HEK293 (cell line): Measurements from ENCODE around the gene TK1.
A peak's percentile ranks its signal among the peaks of the same experiment; 100 is the strongest.
"Not testable (repeated sequence)": the region's sequence is repeated elsewhere in the genome, so short reads cannot be mapped to it uniquely, and the experiment has no call there.

ENCODE experiments used
- CTCF ChIA-PET: fragments of 350-600 bp; formaldehyde crosslinking; extraction: SDS; loops from one replicate; lab custom pipeline; 2021; ENCODE audit warnings: antibody characterized with exemption; lab: Yijun Ruan, JAX
- POLR2A ChIA-PET: fragments of 300-600 bp; formaldehyde crosslinking; extraction: SDS; loops from one replicate; lab custom pipeline; 2020; ENCODE audit warnings: antibody characterized with exemption, inconsistent platforms; lab: Yijun Ruan, JAX
- H3K27ac ChIP-seq: fragments of 200-500 bp; sonication (Bioruptor generic); 2 replicates; pipeline ENCODE4 v1.5.1; 2014; ENCODE audit warnings: low read depth, low read length, control low read depth, inconsistent platforms; ENCODE audit errors: extremely low read depth
- H3K36me3 ChIP-seq, 2 experiments: fragments of 200-500 bp in 1 of 2; sonication (Bioruptor generic) in 1 of 2; 1 replicate in 1 of 2; 2 replicates in 1 of 2; pipeline ENCODE4 v1.5.1; 2014 to 2017; ENCODE audit warnings: inconsistent platforms in 2 of 2, low read length in 2 of 2; ENCODE audit not compliant: control insufficient read depth in 2 of 2, insufficient read depth in 1 of 2
- H3K4me1 ChIP-seq: fragments of 200-500 bp; sonication (Bioruptor generic); 2 replicates; pipeline ENCODE4 v1.5.1; 2014; ENCODE audit warnings: mild to moderate bottlenecking, low read length, inconsistent platforms; ENCODE audit not compliant: control insufficient read depth, insufficient read depth
- H3K4me3 ChIP-seq: 2 replicates; pipeline ENCODE4 v1.5.1; 2011; ENCODE audit warnings: low read depth, mild to moderate bottlenecking, control low read depth, low read length, moderate library complexity
- H3K9me3 ChIP-seq: fragments of 200-500 bp; sonication (Bioruptor generic); 2 replicates; pipeline ENCODE4 v1.5.1; 2014; ENCODE audit warnings: low read depth, low read length, inconsistent platforms; ENCODE audit not compliant: control insufficient read depth, insufficient read depth
- GLI4 ChIP-seq: fragments of 450-650 bp; formaldehyde crosslinking; IDR thresholded peaks from 2 replicates; pipeline ENCODE4 v1.5.1; 2016; ENCODE audit warnings: missing biosample characterization, missing genetic modification characterization
- GLIS2 ChIP-seq: fragments of 450-650 bp; formaldehyde crosslinking; IDR thresholded peaks from 2 replicates; pipeline ENCODE4 v1.5.1; 2016; ENCODE audit warnings: missing biosample characterization, missing genetic modification characterization
- HOXC10 ChIP-seq: sonication (generic); formaldehyde crosslinking; IDR thresholded peaks from 2 replicates; pipeline ENCODE4 v1.8.1; 2023; ENCODE audit warnings: mild to moderate bottlenecking, missing genetic modification reagents
- KLF8 ChIP-seq: fragments of 450-650 bp; formaldehyde crosslinking; IDR thresholded peaks from 2 replicates; pipeline ENCODE4 v1.5.1; 2016; ENCODE audit warnings: missing biosample characterization, missing genetic modification characterization
- KLF9 ChIP-seq: fragments of 450-650 bp; formaldehyde crosslinking; IDR thresholded peaks from 2 replicates; pipeline ENCODE4 v1.5.1; 2016; ENCODE audit warnings: missing biosample characterization, missing genetic modification characterization, low read depth
- SP3 ChIP-seq: fragments of 450-650 bp; formaldehyde crosslinking; IDR thresholded peaks from 2 replicates; pipeline ENCODE4 v1.5.1; 2016; ENCODE audit warnings: missing biosample characterization, missing genetic modification characterization
- TF ChIP-seq, protein P1 (sequence below): fragments of 450-650 bp; formaldehyde crosslinking; IDR thresholded peaks from 2 replicates; pipeline ENCODE4 v1.5.1; 2016; ENCODE audit warnings: missing biosample characterization, missing genetic modification characterization
- TF ChIP-seq, protein P2 (sequence below): fragments of 450-650 bp; formaldehyde crosslinking; IDR thresholded peaks from 2 replicates; pipeline ENCODE4 v1.5.1; 2016; ENCODE audit warnings: missing biosample characterization, missing genetic modification characterization
- TF ChIP-seq, protein P3 (sequence below): fragments of 450-650 bp; formaldehyde crosslinking; IDR thresholded peaks from 2 replicates; pipeline ENCODE4 v1.5.1; 2016; ENCODE audit warnings: missing biosample characterization, missing genetic modification characterization

Gene TK1

DNA sequence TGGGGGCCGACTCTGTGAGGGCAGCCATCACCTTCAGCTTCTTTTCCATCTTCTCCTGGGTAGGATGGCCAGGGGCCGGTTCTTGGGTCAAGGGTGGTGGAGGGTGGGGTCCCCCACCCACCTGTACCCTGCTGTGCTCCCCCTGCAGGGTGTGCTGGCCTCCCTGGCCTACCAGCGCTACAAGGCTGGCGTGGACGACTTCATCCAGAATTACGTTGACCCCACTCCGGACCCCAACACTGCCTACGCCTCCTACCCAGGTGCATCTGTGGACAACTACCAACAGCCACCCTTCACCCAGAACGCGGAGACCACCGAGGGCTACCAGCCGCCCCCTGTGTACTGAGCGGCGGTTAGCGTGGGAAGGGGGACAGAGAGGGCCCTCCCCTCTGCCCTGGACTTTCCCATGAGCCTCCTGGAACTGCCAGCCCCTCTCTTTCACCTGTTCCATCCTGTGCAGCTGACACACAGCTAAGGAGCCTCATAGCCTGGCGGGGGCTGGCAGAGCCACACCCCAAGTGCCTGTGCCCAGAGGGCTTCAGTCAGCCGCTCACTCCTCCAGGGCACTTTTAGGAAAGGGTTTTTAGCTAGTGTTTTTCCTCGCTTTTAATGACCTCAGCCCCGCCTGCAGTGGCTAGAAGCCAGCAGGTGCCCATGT is 15.1 kb downstream of the TK1 start:
- not testable (repeated sequence) for H3K9me3 ChIP-seq
- TF ChIP-seq, protein P1, sequence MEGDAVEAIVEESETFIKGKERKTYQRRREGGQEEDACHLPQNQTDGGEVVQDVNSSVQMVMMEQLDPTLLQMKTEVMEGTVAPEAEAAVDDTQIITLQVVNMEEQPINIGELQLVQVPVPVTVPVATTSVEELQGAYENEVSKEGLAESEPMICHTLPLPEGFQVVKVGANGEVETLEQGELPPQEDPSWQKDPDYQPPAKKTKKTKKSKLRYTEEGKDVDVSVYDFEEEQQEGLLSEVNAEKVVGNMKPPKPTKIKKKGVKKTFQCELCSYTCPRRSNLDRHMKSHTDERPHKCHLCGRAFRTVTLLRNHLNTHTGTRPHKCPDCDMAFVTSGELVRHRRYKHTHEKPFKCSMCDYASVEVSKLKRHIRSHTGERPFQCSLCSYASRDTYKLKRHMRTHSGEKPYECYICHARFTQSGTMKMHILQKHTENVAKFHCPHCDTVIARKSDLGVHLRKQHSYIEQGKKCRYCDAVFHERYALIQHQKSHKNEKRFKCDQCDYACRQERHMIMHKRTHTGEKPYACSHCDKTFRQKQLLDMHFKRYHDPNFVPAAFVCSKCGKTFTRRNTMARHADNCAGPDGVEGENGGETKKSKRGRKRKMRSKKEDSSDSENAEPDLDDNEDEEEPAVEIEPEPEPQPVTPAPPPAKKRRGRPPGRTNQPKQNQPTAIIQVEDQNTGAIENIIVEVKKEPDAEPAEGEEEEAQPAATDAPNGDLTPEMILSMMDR (tag by site-specific recombination) = 0 out of 2 replicates have a peak, but pooled peaks have one; percentile 12
- TF ChIP-seq HOXC10 (CRISPR knock-in tag) (0 out of 2 replicates have a peak, but pooled peaks have one; percentile 59), KLF8 (peak; percentile 59), GLIS2 (tag by site-specific recombination) (peak; percentile 29)
- TF ChIP-seq, protein P2, sequence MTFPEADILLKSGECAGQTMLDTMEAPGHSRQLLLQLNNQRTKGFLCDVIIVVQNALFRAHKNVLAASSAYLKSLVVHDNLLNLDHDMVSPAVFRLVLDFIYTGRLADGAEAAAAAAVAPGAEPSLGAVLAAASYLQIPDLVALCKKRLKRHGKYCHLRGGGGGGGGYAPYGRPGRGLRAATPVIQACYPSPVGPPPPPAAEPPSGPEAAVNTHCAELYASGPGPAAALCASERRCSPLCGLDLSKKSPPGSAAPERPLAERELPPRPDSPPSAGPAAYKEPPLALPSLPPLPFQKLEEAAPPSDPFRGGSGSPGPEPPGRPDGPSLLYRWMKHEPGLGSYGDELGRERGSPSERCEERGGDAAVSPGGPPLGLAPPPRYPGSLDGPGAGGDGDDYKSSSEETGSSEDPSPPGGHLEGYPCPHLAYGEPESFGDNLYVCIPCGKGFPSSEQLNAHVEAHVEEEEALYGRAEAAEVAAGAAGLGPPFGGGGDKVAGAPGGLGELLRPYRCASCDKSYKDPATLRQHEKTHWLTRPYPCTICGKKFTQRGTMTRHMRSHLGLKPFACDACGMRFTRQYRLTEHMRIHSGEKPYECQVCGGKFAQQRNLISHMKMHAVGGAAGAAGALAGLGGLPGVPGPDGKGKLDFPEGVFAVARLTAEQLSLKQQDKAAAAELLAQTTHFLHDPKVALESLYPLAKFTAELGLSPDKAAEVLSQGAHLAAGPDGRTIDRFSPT = 0 out of 2 replicates have a peak, but pooled peaks have one; percentile 24
- TF ChIP-seq, all 188 proteins: peak for 5; not testable (repeated sequence) for 183
- not testable (repeated sequence) for H3K4me3 ChIP-seq, H3K4me1 ChIP-seq, H3K27ac ChIP-seq
- CTCF ChIA-PET = interaction anchor here (0.6 to 8.1 kb wide), 7 partner anchors 15 to 494 kb away, joined by 3 to 94 read pairs (median 5); partner anchors contain the start of genes AFMID and TK1
- POLR2A ChIA-PET = interaction anchor here (0.8 to 4.6 kb wide), 8 partner anchors 10 to 32 kb away, joined by 3 to 47 read pairs (median 6); partner anchors contain the start of genes AFMID and TK1
- peaks cover 6 to 63% of the 10 kb centered on the region in 2 experiments; a peak in 2 of 3 replicates for H3K36me3 ChIP-seq

DNA sequence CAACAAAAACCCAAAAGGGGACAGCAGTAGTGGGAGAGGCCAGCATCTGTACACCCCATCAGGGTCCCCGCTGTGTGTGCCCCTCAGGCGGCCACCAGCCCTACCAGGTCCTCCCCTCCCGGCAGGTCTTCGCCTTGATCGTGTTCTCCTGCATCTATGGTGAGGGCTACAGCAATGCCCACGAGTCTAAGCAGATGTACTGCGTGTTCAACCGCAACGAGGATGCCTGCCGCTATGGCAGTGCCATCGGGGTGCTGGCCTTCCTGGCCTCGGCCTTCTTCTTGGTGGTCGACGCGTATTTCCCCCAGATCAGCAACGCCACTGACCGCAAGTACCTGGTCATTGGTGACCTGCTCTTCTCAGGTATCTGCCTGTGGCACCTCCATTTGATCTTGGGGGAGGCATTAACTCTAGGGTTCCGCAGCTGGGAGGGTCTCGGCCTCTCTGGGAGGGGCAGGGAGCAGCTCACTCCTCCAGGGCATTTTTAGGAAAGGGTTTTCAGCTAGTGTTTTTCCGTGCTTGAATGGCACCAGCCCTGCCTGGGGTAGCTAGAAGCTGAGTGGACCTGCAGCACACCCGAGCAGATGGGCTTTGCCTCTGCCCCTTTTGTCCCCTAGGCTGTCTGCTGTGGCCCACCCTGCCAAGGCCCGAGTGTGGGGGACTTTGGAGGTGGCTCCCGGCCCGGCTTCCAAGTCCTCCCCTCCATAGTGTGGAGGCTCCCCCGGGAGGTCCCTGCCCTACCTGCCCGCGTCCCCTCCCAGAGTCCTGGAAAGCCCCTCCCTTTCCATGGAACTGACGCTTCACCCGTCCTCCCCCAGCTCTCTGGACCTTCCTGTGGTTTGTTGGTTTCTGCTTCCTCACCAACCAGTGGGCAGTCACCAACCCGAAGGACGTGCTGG is 15.9 kb downstream of the TK1 start:
- H3K9me3 ChIP-seq = no peaks in the 10 kb centered on the region
- H3K36me3 ChIP-seq = peaks cover 6 to 58% of the 10 kb centered on the region in 2 experiments; a peak in 2 of 3 replicates
- POLR2A ChIA-PET = interaction anchor here (0.6 to 4.6 kb wide), 7 partner anchors 9 to 1608 kb away, joined by 3 to 47 read pairs (median 8); partner anchors contain the start of genes AFMID and TK1
- H3K4me1 ChIP-seq = no peaks in the 10 kb centered on the region; the same call in 1 of the 2 replicates
- CTCF ChIA-PET = interaction anchor here (0.6 to 8.1 kb wide), 6 partner anchors 15 to 459 kb away, joined by 3 to 94 read pairs (median 11); partner anchors contain the start of genes AFMID and TK1
- H3K27ac ChIP-seq = no peak overlapping the region
- no peak overlapping the region for H3K4me3 ChIP-seq
- TF ChIP-seq KLF9 (tag by site-specific recombination) = no peak
- no peak for TF ChIP-seq GLI4 (tag by site-specific recombination)
- no peak for TF ChIP-seq SP3 (tag by site-specific recombination)
- TF ChIP-seq, protein P3, sequence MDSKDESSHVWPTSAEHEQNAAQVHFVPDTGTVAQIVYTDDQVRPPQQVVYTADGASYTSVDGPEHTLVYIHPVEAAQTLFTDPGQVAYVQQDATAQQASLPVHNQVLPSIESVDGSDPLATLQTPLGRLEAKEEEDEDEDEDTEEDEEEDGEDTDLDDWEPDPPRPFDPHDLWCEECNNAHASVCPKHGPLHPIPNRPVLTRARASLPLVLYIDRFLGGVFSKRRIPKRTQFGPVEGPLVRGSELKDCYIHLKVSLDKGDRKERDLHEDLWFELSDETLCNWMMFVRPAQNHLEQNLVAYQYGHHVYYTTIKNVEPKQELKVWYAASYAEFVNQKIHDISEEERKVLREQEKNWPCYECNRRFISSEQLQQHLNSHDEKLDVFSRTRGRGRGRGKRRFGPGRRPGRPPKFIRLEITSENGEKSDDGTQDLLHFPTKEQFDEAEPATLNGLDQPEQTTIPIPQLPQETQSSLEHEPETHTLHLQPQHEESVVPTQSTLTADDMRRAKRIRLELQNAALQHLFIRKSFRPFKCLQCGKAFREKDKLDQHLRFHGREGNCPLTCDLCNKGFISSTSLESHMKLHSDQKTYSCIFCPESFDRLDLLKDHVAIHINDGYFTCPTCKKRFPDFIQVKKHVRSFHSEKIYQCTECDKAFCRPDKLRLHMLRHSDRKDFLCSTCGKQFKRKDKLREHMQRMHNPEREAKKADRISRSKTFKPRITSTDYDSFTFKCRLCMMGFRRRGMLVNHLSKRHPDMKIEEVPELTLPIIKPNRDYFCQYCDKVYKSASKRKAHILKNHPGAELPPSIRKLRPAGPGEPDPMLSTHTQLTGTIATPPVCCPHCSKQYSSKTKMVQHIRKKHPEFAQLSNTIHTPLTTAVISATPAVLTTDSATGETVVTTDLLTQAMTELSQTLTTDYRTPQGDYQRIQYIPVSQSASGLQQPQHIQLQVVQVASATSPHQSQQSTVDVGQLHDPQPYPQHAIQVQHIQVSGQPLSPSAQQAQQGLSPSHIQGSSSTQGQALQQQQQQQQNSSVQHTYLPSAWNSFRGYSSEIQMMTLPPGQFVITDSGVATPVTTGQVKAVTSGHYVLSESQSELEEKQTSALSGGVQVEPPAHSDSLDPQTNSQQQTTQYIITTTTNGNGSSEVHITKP (tag by site-specific recombination) = peak; percentile 66
- TF ChIP-seq, protein P2 = peak; percentile 71
